GM12801 (cell line): ENCODE results near the gene BAG2.

Experiments used
- TF ChIP-seq, protein P1 (sequence below): IDR thresholded peaks from one replicate; pipeline ENCODE4 v1.5.1; 2011; ENCODE audit warnings: control low read depth; ENCODE audit not compliant: insufficient read length; ENCODE audit errors: extremely low read depth

The BAG2 gene

DNA sequence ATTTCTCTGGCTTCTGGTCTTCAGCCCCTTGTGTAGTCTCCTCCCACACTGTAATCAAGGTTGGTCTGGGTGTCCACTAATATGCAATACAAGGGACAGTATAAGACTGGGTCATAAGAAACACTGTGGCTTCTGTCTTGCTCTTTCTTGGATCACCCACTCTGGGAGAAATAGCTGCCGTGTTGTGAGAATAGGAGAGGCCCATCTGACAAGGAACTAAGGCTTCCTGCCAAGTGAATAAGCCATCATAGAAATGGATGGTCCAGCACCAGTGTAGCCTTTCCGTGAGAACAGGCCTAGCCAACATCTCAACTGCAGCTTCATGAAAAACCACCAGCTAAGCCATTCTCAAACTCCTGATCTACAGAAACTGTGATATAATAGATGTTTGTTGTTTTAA is 23.3 kb downstream of the BAG2 start:
- TF ChIP-seq, protein P1, sequence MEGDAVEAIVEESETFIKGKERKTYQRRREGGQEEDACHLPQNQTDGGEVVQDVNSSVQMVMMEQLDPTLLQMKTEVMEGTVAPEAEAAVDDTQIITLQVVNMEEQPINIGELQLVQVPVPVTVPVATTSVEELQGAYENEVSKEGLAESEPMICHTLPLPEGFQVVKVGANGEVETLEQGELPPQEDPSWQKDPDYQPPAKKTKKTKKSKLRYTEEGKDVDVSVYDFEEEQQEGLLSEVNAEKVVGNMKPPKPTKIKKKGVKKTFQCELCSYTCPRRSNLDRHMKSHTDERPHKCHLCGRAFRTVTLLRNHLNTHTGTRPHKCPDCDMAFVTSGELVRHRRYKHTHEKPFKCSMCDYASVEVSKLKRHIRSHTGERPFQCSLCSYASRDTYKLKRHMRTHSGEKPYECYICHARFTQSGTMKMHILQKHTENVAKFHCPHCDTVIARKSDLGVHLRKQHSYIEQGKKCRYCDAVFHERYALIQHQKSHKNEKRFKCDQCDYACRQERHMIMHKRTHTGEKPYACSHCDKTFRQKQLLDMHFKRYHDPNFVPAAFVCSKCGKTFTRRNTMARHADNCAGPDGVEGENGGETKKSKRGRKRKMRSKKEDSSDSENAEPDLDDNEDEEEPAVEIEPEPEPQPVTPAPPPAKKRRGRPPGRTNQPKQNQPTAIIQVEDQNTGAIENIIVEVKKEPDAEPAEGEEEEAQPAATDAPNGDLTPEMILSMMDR = no peak

GRCh38 chr6:57198926-57199636 is 27.0 kb downstream of the BAG2 start:
- TF ChIP-seq, protein P1 = no peak

GRCh38 chr6:57201718-57202117 is 29.6 kb downstream of the BAG2 start:
- TF ChIP-seq, protein P1 = no peak

- TF ChIP-seq, protein P1 = no peak
Measured at GRCh38 chr6:57205550-57206328, 33.6 kb downstream of the BAG2 start.

DNA sequence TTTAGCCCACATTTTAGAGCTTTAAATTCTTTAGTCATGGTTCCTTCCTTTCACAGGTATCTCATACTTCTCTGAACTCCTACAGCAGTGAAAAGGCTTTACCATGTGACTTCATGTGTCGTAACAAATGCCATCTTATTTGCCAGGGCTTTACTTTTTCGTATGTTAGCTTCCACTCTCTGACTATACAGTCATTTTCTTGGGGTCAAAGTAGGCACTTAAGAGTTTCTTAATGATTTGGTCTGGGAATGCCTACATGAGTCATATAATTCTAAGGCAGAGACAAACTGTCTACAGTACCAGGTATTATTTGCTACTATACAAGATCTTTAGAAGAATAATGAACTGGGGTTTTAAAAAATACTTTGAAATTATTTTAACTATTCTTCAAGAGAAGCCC is 35.0 kb downstream of the BAG2 start:
- TF ChIP-seq, protein P1 = no peak

DNA sequence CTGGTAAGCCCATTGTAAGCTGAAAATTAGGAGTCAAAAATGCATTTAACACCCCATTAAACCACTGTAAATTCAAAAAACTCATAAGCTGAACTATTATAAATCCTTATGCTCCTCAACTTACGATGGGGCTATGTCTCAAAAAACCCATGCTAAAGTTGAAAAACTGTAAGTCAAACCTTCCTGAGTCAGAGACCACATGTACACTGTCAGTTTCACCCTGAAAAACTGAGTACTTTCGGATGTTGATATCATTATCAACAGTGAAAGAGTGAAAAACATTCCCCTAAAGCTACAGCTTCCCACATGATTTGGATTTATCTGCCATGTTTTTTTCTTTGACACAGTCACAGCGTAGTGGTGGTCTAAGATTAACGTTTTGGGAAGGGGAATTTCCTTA is 35.7 kb downstream of the BAG2 start:
- TF ChIP-seq, protein P1 = no peak

GRCh38 chr6:57209030-57209429 is 36.9 kb downstream of the BAG2 start:
- TF ChIP-seq, protein P1 = no peak
